Hematopoietic multipotent progenitor cell treated with erythropoietin and hydrocortisone succinate and interleukin-3 and kit ligand, for 8 days (in vitro differentiated cells): ENCODE data around the gene HOXA2.
A peak's percentile ranks its signal among the peaks of the same experiment; 100 is the strongest.

ENCODE experiments used
- DNase-seq: peaks from one replicate; pipeline ENCODE4 v3.0.0-alpha.2; 2015

The HOXA2 gene

GRCh38 chr7:27102581-27103442 lies at the start of gene HOXA2:
HOXA2 (minus strand) TSS chr7:27102683; CDS start chr7:27102500, 183 bp downstream.
- DNase-seq, result no peak

- no peak for DNase-seq
These were observed 49.0 kb upstream of the HOXA2 start for GRCh38 chr7:27151341-27151930.

GRCh38 chr7:27150568-27151340 lies 48.3 kb upstream of the HOXA2 start:
- peak; percentile 74 for DNase-seq

- DNase-seq, result no peak
These were observed 47.5 kb upstream of the HOXA2 start for GRCh38 chr7:27149842-27150567.

GRCh38 chr7:27148756-27149641 lies 46.5 kb upstream of the HOXA2 start:
- no peak for DNase-seq

GRCh38 chr7:27148031-27148755 lies 45.7 kb upstream of the HOXA2 start:
- DNase-seq, result no peak

GRCh38 chr7:27147199-27148030 lies 44.9 kb upstream of the HOXA2 start, which contains the start of gene HOXA6:
HOXA6 (minus strand) TSS chr7:27147774; CDS start chr7:27147749, 25 bp downstream.
- DNase-seq, result no peak

- DNase-seq, result no peak
These were observed 44.2 kb upstream of the HOXA2 start for GRCh38 chr7:27146491-27147198.

- no peak for DNase-seq
These were observed 43.5 kb upstream of the HOXA2 start for GRCh38 chr7:27145914-27146412.

GRCh38 chr7:27145165-27145913 lies 42.9 kb upstream of the HOXA2 start:
- no peak for DNase-seq

GRCh38 chr7:27144781-27145164 lies 42.3 kb upstream of the HOXA2 start:
- DNase-seq, result no peak

GRCh38 chr7:27143950-27144780 lies 41.7 kb upstream of the HOXA2 start:
- DNase-seq, result no peak

GRCh38 chr7:27143023-27143949 lies 40.8 kb upstream of the HOXA2 start, which contains the start of gene HOXA5:
HOXA5 (minus strand) TSS chr7:27143681; CDS start chr7:27143607, 74 bp downstream.
- DNase-seq, result peak; percentile 66

GRCh38 chr7:27142580-27143022 lies 40.1 kb upstream of the HOXA2 start:
- no peak for DNase-seq

- no peak for DNase-seq
These were observed 39.6 kb upstream of the HOXA2 start for GRCh38 chr7:27141923-27142579.
